Peyer's patch (tissue), 4 donors: ENCODE measurements around the gene DNAJC6.

Source experiments
- CTCF ChIP-seq, 6 experiments: fragments of 450-650 bp in 4 of 6; fragments of 200-600 bp in 2 of 6; sonication (generic) in 1 of 6; IDR thresholded peaks; one replicate each; pipeline ENCODE4 v1.5.1; 2017 to 2019; ENCODE audit warnings: antibody characterized with exemption in 6 of 6, mild to moderate bottlenecking in 3 of 6, moderate library complexity in 1 of 6
- POLR2A ChIP-seq, 2 donors: fragments of 450-650 bp; IDR thresholded peaks; one replicate each; pipeline ENCODE4 v1.5.1; 2017; ENCODE audit warnings: antibody characterized with exemption in 2 of 2, mild to moderate bottlenecking in 2 of 2, moderate library complexity in 2 of 2

GRCh38 chr1:65388908-65389695 lies 79.8 kb downstream of the DNAJC6 start:
- TF ChIP-seq CTCF (IDR thresholded peaks at IDR 0.05), result no peak
- no peak for TF ChIP-seq POLR2A (IDR thresholded peaks at IDR 0.05)
